ENCODE data around the gene PTPRD. TPM values are rescaled to one million over a fixed set of nuclear protein-coding genes. Genes with fewer than 3 reads are reported as not detected.

The PTPRD gene
- total RNA-seq, 1 experiment from 2014 or later = 0.02 TPM

DNA sequence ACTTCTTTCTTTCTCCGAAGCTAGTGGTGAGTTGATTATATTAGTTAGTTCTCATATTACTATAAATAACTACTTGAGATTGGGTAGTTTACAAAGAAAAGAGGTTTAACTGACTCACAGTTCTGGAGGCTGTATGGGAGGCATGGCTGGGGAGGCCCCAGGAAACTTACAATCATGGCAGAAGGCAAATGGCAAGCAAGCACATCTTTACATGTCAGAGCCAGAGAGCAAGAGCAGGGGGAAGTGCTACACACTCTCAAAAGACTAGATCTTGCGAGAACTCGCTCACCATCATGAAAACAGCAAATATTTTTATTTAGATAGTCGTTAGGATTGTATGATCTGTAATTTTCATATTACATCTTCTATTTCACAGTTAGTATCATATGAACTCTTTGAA, 711.2 kb downstream of the PTPRD start (continued):
- TF ChIP-seq, protein P1, sequence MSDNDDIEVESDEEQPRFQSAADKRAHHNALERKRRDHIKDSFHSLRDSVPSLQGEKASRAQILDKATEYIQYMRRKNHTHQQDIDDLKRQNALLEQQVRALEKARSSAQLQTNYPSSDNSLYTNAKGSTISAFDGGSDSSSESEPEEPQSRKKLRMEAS (IDR thresholded peaks at IDR 0.05) = no peak
- TF ChIP-seq, protein P2, sequence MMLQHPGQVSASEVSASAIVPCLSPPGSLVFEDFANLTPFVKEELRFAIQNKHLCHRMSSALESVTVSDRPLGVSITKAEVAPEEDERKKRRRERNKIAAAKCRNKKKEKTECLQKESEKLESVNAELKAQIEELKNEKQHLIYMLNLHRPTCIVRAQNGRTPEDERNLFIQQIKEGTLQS (IDR thresholded peaks at IDR 0.05) = no peak
- TF ChIP-seq JUND (IDR thresholded peaks at IDR 0.05) = no peak
- no peak for TF ChIP-seq EZH2phosphoT487 (IDR thresholded peaks at IDR 0.05; ENCODE audit: borderline replicate concordance)
- TF ChIP-seq CTCF (IDR thresholded peaks at IDR 0.05 in 2 of 3, conservative IDR thresholded peaks at IDR 0.05 in 1 of 3; ENCODE audit: borderline replicate concordance in 1 of 3, insufficient read depth in 1 of 3, low read depth in 2 of 3, low read length in 2 of 3) = no peak

DNA sequence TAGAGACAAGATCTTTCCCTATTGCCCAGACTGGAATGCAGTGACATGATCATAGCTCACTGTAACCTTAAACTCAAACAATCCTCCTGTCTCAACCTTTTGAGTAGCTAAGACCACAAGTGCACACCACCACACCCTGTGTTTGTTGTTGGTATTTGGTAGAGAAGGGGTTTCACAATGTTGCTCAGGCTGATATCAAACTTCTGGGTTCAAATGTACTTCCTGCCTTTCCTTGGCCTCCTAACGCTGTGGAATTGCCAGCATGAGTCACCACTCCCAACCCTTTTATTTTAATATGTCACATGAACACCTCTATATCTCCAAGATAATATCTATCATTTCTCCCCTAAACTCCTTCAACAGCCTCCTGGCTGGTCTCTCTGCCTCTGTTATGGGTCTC, 719.0 kb downstream of the PTPRD start:
- intact Hi-C loops (cut with micrococcal nuclease) = no loop called here
- ATAC-seq = no peak

More for the DNA sequence above, 719.0 kb downstream of the PTPRD start:
- TF ChIP-seq, protein P2 (IDR thresholded peaks at IDR 0.05) = no peak
- TF ChIP-seq EZH2phosphoT487 (IDR thresholded peaks at IDR 0.05; ENCODE audit: borderline replicate concordance) (no peak), YY1 (IDR thresholded peaks at IDR 0.05; ENCODE audit: extremely low read depth, insufficient replicate concordance, low read depth, low read length) (no peak), SIN3A (IDR thresholded peaks at IDR 0.05; ENCODE audit: low read depth) (no peak)
- TF ChIP-seq, protein P1 (IDR thresholded peaks at IDR 0.05) = no peak
- Histone ChIP-seq H3K9ac (ENCODE audit: low read length) (no peak overlapping the region), H3K4me2 (ENCODE audit: low read length) (no peak overlapping the region), H3K79me2 (ENCODE audit: insufficient read depth, low read length) (no peaks in the 10 kb centered on the region), H2AFZ (ENCODE audit: low read depth, low read length, poor library complexity, severe bottlenecking) (no peak overlapping the region), H3K27ac (ENCODE audit: low read depth, low read length) (no peak overlapping the region), H3K4me3 (replicated peaks in 1 of 2; ENCODE audit: low read depth in 1 of 2, low read length in 2 of 2) (no peak overlapping the region), H3K9me3 (ENCODE audit: control insufficient read depth in 1 of 2, insufficient read depth in 1 of 2, low read depth in 1 of 2, low read length in 2 of 2) (peaks cover 0 to 10% of the 10 kb centered on the region in 2 experiments; a peak in 2 of 4 replicates), H3K4me1 (ENCODE audit: control insufficient read depth in 1 of 2, insufficient read depth in 2 of 2, low read length in 2 of 2) (no peaks in the 10 kb centered on the region), H4K20me1 (ENCODE audit: insufficient read depth) (no peaks in the 10 kb centered on the region), H3K27me3 (ENCODE audit: insufficient read depth, low read length) (no peaks in the 10 kb centered on the region), H3K9me2 (ENCODE audit: insufficient read depth) (no peaks in the 10 kb centered on the region), H3K36me3 (ENCODE audit: control insufficient read depth in 1 of 2, insufficient read depth in 2 of 2, low read length in 2 of 2) (no peaks in the 10 kb centered on the region)
- ChIA-PET CTCF (no interaction called here), RAD21 (ENCODE audit: low non-redundant PET in 1 of 2, low total read pairs in 2 of 2, uncharacterized antibody in 2 of 2, unreplicated experiment in 2 of 2) (no interaction called here), POLR2A (no interaction called here)
- no peak for DNase-seq (ENCODE audit: low read depth, low spot score)
- BruUV-seq (replicated peaks) = no TSS peak
